GM18502 (cell line): Measurements from ENCODE around the gene UNC50.

Experiments
- ATAC-seq: cut with Tn5 transposase; IDR thresholded peaks from one replicate; pipeline ENCODE4 v1.9.1; 2021; ENCODE audit warnings: mild to moderate bottlenecking; ENCODE audit not compliant: unreplicated experiment, poor library complexity

Gene UNC50

GRCh38 chr2:98608116-98608961, at the start of gene UNC50, which contains the start of gene COA5:
Gene UNC50, plus strand, starts transcription at chr2:98608589. Its CDS starts 1,171 bp downstream, at chr2:98609760.
Gene COA5, minus strand, starts transcription at chr2:98608512. Its CDS starts 107 bp downstream, at chr2:98608405.
- peak; percentile 86 for ATAC-seq

- ATAC-seq: no peak
Observed at GRCh38 chr2:98558852-98559530, 49.4 kb upstream of the UNC50 start.

- no peak for ATAC-seq
Observed at GRCh38 chr2:98559581-98559980, 48.8 kb upstream of the UNC50 start.

GRCh38 chr2:98560256-98560771, 48.1 kb upstream of the UNC50 start:
- ATAC-seq: no peak

- no peak for ATAC-seq
Observed at GRCh38 chr2:98561018-98561417, 47.4 kb upstream of the UNC50 start.

- ATAC-seq: no peak
Observed at GRCh38 chr2:98561902-98562695, 46.3 kb upstream of the UNC50 start.

- no peak for ATAC-seq
Observed at GRCh38 chr2:98563394-98563793, 45.0 kb upstream of the UNC50 start.

GRCh38 chr2:98564541-98565132, 43.8 kb upstream of the UNC50 start:
- no peak for ATAC-seq

GRCh38 chr2:98565286-98565860, 43.0 kb upstream of the UNC50 start:
- no peak for ATAC-seq

GRCh38 chr2:98565941-98566340, 42.4 kb upstream of the UNC50 start:
- no peak for ATAC-seq

- no peak for ATAC-seq
Observed at GRCh38 chr2:98568161-98568956, 40.0 kb upstream of the UNC50 start.

GRCh38 chr2:98569197-98569793, 39.1 kb upstream of the UNC50 start:
- no peak for ATAC-seq

GRCh38 chr2:98569915-98570314, 38.5 kb upstream of the UNC50 start:
- no peak for ATAC-seq

GRCh38 chr2:98570356-98570755, 38.0 kb upstream of the UNC50 start:
- ATAC-seq: no peak

- ATAC-seq: no peak
Observed at GRCh38 chr2:98571121-98571701, 37.2 kb upstream of the UNC50 start.

- ATAC-seq: no peak
Observed at GRCh38 chr2:98571796-98572195, 36.6 kb upstream of the UNC50 start.

GRCh38 chr2:98572211-98572610, 36.2 kb upstream of the UNC50 start:
- ATAC-seq: no peak

- no peak for ATAC-seq
Observed at GRCh38 chr2:98572676-98573075, 35.7 kb upstream of the UNC50 start.
